OCI-LY1 (cell line): Measurements from ENCODE around the gene SMIM33.
"Not testable (repeated sequence)": the region's sequence is repeated elsewhere in the genome, so short reads cannot be mapped to it uniquely, and the experiment has no call there.

ENCODE experiments used
- H2AFZ ChIP-seq: fragments of 200-600 bp; sonication (generic), shearing (Covaris generic); 2 replicates; pipeline ENCODE4 v1.6.0; 2014; ENCODE audit warnings: antibody characterized with exemption, mild to moderate bottlenecking, low read length
- H3F3A ChIP-seq: fragments of 200-600 bp; sonication (generic), shearing (Covaris generic); 2 replicates; pipeline ENCODE4 v1.6.0; 2014; ENCODE audit warnings: mild to moderate bottlenecking, antibody characterized with exemption, low read length, moderate library complexity; ENCODE audit not compliant: insufficient read depth
- H3K27ac ChIP-seq: fragments of 200-600 bp; sonication (generic); 2 replicates; pipeline ENCODE4 v1.5.1; 2014; ENCODE audit warnings: low read length, mixed run types, mild to moderate bottlenecking, low read depth; ENCODE audit not compliant: poor library complexity, severe bottlenecking
- H3K27me3 ChIP-seq: fragments of 200-600 bp; sonication (generic); 2 replicates; pipeline ENCODE4 v1.6.0; 2014; ENCODE audit warnings: antibody characterized with exemption, mild to moderate bottlenecking, low read length, moderate library complexity; ENCODE audit not compliant: insufficient read depth
- H3K36me3 ChIP-seq: fragments of 200-600 bp; sonication (generic); 2 replicates; pipeline ENCODE4 v1.6.1; 2014; ENCODE audit warnings: mild to moderate bottlenecking, antibody characterized with exemption, low read length, moderate library complexity, mixed read lengths; ENCODE audit not compliant: insufficient read depth
- H3K4me1 ChIP-seq: fragments of 200-600 bp; sonication (generic); 2 replicates; pipeline ENCODE4 v1.5.1; 2014; ENCODE audit warnings: mild to moderate bottlenecking, low read length, moderate library complexity; ENCODE audit not compliant: insufficient read depth, severe bottlenecking
- H3K4me2 ChIP-seq: fragments of 200-600 bp; sonication (generic), shearing (Covaris generic); 2 replicates; pipeline ENCODE4 v1.6.1; 2014; ENCODE audit warnings: low read length
- H3K4me3 ChIP-seq: fragments of 200-600 bp; sonication (generic); 2 replicates; pipeline ENCODE4 v1.5.1; 2014; ENCODE audit warnings: low read length, low read depth, mild to moderate bottlenecking, mixed read lengths; ENCODE audit not compliant: poor library complexity, severe bottlenecking
- H3K79me2 ChIP-seq: fragments of 200-600 bp; shearing (Covaris generic); 2 replicates; pipeline ENCODE4 v1.6.1; 2016; ENCODE audit warnings: mixed run types, low read length, mixed read lengths; ENCODE audit not compliant: insufficient read depth
- H3K9ac ChIP-seq: fragments of 200-600 bp; sonication (generic), shearing (Covaris generic); 2 replicates; pipeline ENCODE4 v1.6.1; 2014; ENCODE audit warnings: mild to moderate bottlenecking, low read length, mixed read lengths
- H3K9me2 ChIP-seq: fragments of 200-600 bp; sonication (generic), shearing (Covaris generic); 2 replicates; pipeline ENCODE4 v1.6.1; 2014; ENCODE audit warnings: low read depth, mild to moderate bottlenecking, low read length, mixed read lengths
- H3K9me3 ChIP-seq: fragments of 200-600 bp; shearing (Covaris generic); 2 replicates; pipeline ENCODE4 v1.6.1; 2014; ENCODE audit warnings: low read length, mixed read lengths
- H4K20me1 ChIP-seq: fragments of 200-600 bp; sonication (generic), shearing (Covaris generic); 2 replicates; pipeline ENCODE4 v1.6.0; 2016; ENCODE audit warnings: mild to moderate bottlenecking, low read length; ENCODE audit not compliant: insufficient read depth
- CTCF ChIP-seq: fragments of 200-600 bp; sonication (generic), shearing (Covaris generic); IDR thresholded peaks from 2 replicates; pipeline ENCODE4 v1.5.1; 2017; ENCODE audit warnings: mild to moderate bottlenecking, antibody characterized with exemption, low read length, moderate library complexity, mixed read lengths
- EZH2 ChIP-seq: fragments of 200-600 bp; sonication (generic), shearing (Covaris generic); IDR thresholded peaks from 2 replicates; pipeline ENCODE4 v1.8.0; 2017; ENCODE audit warnings: borderline replicate concordance, mixed run types, mild to moderate bottlenecking, antibody characterized with exemption, low read length, moderate library complexity, mixed read lengths

SMIM33 gene

GRCh38 chr5:139481580-139482049 is 10.8 kb downstream of the SMIM33 start:
- Histone ChIP-seq H2AFZ (no peak overlapping the region), H3K9me3 (no peaks in the 10 kb centered on the region), H3F3A (no peaks in the 10 kb centered on the region), H3K9ac (no peak overlapping the region), H3K4me2 (no peak overlapping the region), H3K79me2 (no peaks in the 10 kb centered on the region), H3K27ac (no peak overlapping the region), H3K4me1 (no peaks in the 10 kb centered on the region), H4K20me1 (no peaks in the 10 kb centered on the region), H3K4me3 (no peak overlapping the region), H3K36me3 (no peaks in the 10 kb centered on the region), H3K27me3 (peaks cover 3% of the 10 kb centered on the region; the same call in 1 of the 2 replicates), H3K9me2 (no peaks in the 10 kb centered on the region)
- TF ChIP-seq EZH2 = no peak

- H3K4me2 ChIP-seq = no peak within 1 kb of the TSS
- H3K9ac ChIP-seq = no peak within 1 kb of the TSS
- H3K4me3 ChIP-seq = no peak within 1 kb of the TSS
- H3K27me3 ChIP-seq = peaks cover 8% of the 10 kb centered on the region; the same call in 1 of the 2 replicates
- no peak within 1 kb of the TSS for H3K27ac ChIP-seq
- H3K9me2 ChIP-seq = no peaks in the 10 kb centered on the region
- H3K36me3 ChIP-seq = no peaks in the 10 kb centered on the region
- H3K4me1 ChIP-seq = no peaks in the 10 kb centered on the region
- no peak within 1 kb of the TSS for H2AFZ ChIP-seq
- no peaks in the 10 kb centered on the region for H3F3A ChIP-seq
- no peak for TF ChIP-seq EZH2
- no peak for TF ChIP-seq CTCF
- no peaks in the 10 kb centered on the region for H3K9me3 ChIP-seq
- H3K79me2 ChIP-seq = no peaks in the 10 kb centered on the region
- H4K20me1 ChIP-seq = no peaks in the 10 kb centered on the region
These were observed 11.5 kb downstream of the SMIM33 start, which contains the start of gene STING1 for GRCh38 chr5:139482050-139482889. STING1 (minus strand) TSS chr5:139482758; CDS start chr5:139481704, 1,054 bp downstream.

GRCh38 chr5:139482890-139483208 is 12.0 kb downstream of the SMIM33 start:
- not testable (repeated sequence) for H3K4me3 ChIP-seq, H3K27ac ChIP-seq, H3K9me2 ChIP-seq, H3K9ac ChIP-seq, H4K20me1 ChIP-seq, H2AFZ ChIP-seq, H3K4me1 ChIP-seq, H3F3A ChIP-seq, H3K27me3 ChIP-seq, H3K79me2 ChIP-seq, H3K36me3 ChIP-seq, H3K9me3 ChIP-seq, H3K4me2 ChIP-seq

GRCh38 chr5:139486201-139486600 is 15.4 kb downstream of the SMIM33 start:
- H3K9ac ChIP-seq = no peak overlapping the region
- no peaks in the 10 kb centered on the region for H4K20me1 ChIP-seq
- no peak overlapping the region for H3K27ac ChIP-seq
- H3F3A ChIP-seq = no peaks in the 10 kb centered on the region
- H3K4me1 ChIP-seq = no peaks in the 10 kb centered on the region
- H3K4me2 ChIP-seq = no peak overlapping the region
- TF ChIP-seq EZH2 (no peak), CTCF (no peak)
- H3K79me2 ChIP-seq = no peaks in the 10 kb centered on the region
- H3K4me3 ChIP-seq = no peak overlapping the region
- no peaks in the 10 kb centered on the region for H3K9me2 ChIP-seq
- H3K27me3 ChIP-seq = 0 out of 2 replicates have a peak, but pooled peaks cover 5% of the 10 kb centered on the region
- no peaks in the 10 kb centered on the region for H3K9me3 ChIP-seq
- no peak overlapping the region for H2AFZ ChIP-seq
- no peaks in the 10 kb centered on the region for H3K36me3 ChIP-seq
